Measurements from ENCODE around the gene GFOD1.

GRCh38 chr6:13328076-13328874, 159.1 kb downstream of the GFOD1 start, which contains the start of gene TBC1D7:
- TF ChIP-seq, protein P1, sequence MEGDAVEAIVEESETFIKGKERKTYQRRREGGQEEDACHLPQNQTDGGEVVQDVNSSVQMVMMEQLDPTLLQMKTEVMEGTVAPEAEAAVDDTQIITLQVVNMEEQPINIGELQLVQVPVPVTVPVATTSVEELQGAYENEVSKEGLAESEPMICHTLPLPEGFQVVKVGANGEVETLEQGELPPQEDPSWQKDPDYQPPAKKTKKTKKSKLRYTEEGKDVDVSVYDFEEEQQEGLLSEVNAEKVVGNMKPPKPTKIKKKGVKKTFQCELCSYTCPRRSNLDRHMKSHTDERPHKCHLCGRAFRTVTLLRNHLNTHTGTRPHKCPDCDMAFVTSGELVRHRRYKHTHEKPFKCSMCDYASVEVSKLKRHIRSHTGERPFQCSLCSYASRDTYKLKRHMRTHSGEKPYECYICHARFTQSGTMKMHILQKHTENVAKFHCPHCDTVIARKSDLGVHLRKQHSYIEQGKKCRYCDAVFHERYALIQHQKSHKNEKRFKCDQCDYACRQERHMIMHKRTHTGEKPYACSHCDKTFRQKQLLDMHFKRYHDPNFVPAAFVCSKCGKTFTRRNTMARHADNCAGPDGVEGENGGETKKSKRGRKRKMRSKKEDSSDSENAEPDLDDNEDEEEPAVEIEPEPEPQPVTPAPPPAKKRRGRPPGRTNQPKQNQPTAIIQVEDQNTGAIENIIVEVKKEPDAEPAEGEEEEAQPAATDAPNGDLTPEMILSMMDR (conservative IDR thresholded peaks at IDR 0.05 in 1 of 2, IDR thresholded peaks at IDR 0.05 in 1 of 2; ENCODE audit: low read depth in 1 of 2, low read length in 2 of 2), result peak in 1 of 2 donors; percentile 20
- TF ChIP-seq EZH2 (IDR thresholded peaks at IDR 0.05; ENCODE audit: low read length, missing control alignments), result no peak

Data from fibroblast of lung (primary cell).